Measurements from ENCODE around the gene ZBTB49. TPM values are rescaled to one million over a fixed set of nuclear protein-coding genes. Genes with fewer than 3 reads are reported as not detected.

The ZBTB49 gene
- polyA plus RNA-seq, 1 donor from 2014 or later = 16.5 TPM

- H3K4me3 ChIP-seq (ENCODE audit: low read length) = no peak overlapping the region
- H3K9me2 ChIP-seq (ENCODE audit: insufficient read depth, low read length) = no peaks in the 10 kb centered on the region
- no peak overlapping the region for H2AFZ ChIP-seq (ENCODE audit: low read depth, low read length)
- no peaks in the 10 kb centered on the region for H3F3A ChIP-seq (ENCODE audit: insufficient read depth, low read length, poor library complexity, severe bottlenecking)
- no peaks in the 10 kb centered on the region for H3K36me3 ChIP-seq (ENCODE audit: insufficient read depth, low read length)
- H3K9me3 ChIP-seq (ENCODE audit: low read length) = no peaks in the 10 kb centered on the region
- H3K27ac ChIP-seq (ENCODE audit: low read length) = no peak overlapping the region
- H4K20me1 ChIP-seq (ENCODE audit: insufficient read depth) = no peaks in the 10 kb centered on the region
- no peaks in the 10 kb centered on the region for H3K79me2 ChIP-seq (replicated peaks; ENCODE audit: insufficient read depth, low read length)
- TF ChIP-seq SMC3 (conservative IDR thresholded peaks at IDR 0.05; ENCODE audit: poor library complexity) (no peak), CTCF (IDR thresholded peaks at IDR 0.05; ENCODE audit: poor library complexity, severe bottlenecking) (no peak), RAD21 (conservative IDR thresholded peaks at IDR 0.05) (no peak), POLR2AphosphoS5 (IDR thresholded peaks at IDR 0.05) (no peak), EP300 (conservative IDR thresholded peaks at IDR 0.05; ENCODE audit: poor library complexity, severe bottlenecking) (no peak), MXI1 (conservative IDR thresholded peaks at IDR 0.05; ENCODE audit: poor library complexity, severe bottlenecking) (no peak)
- no peak overlapping the region for H3K9ac ChIP-seq (ENCODE audit: low read length)
- no peaks in the 10 kb centered on the region for H3K27me3 ChIP-seq (ENCODE audit: insufficient read depth, low read depth, low read length)
- no peak overlapping the region for H3K4me2 ChIP-seq (ENCODE audit: low read length)
Measured at GRCh38 chr4:4260185-4260751, 29.8 kb upstream of the ZBTB49 start.

- Histone ChIP-seq H3K9me2 (ENCODE audit: insufficient read depth, low read length) (no peaks in the 10 kb centered on the region), H3K9ac (ENCODE audit: low read length) (no peak overlapping the region), H3K27ac (ENCODE audit: low read length) (no peak overlapping the region), H3K79me2 (replicated peaks; ENCODE audit: insufficient read depth, low read length) (no peaks in the 10 kb centered on the region), H3K9me3 (ENCODE audit: low read length) (no peaks in the 10 kb centered on the region), H3K4me3 (ENCODE audit: low read length) (no peak overlapping the region), H2AFZ (ENCODE audit: low read depth, low read length) (no peak overlapping the region), H3K36me3 (ENCODE audit: insufficient read depth, low read length) (no peaks in the 10 kb centered on the region), H4K20me1 (ENCODE audit: insufficient read depth) (no peaks in the 10 kb centered on the region), H3F3A (ENCODE audit: insufficient read depth, low read length, poor library complexity, severe bottlenecking) (no peaks in the 10 kb centered on the region), H3K27me3 (ENCODE audit: insufficient read depth, low read depth, low read length) (no peaks in the 10 kb centered on the region), H3K4me2 (ENCODE audit: low read length) (no peak overlapping the region)
- TF ChIP-seq TAF1 (IDR thresholded peaks at IDR 0.05; ENCODE audit: low read depth) = no peak
- no peak for TF ChIP-seq RAD21 (conservative IDR thresholded peaks at IDR 0.05)
- TF ChIP-seq SMC3 (conservative IDR thresholded peaks at IDR 0.05; ENCODE audit: poor library complexity) = no peak
- no peak for TF ChIP-seq CTCF (IDR thresholded peaks at IDR 0.05; ENCODE audit: poor library complexity, severe bottlenecking)
- no peak for TF ChIP-seq EP300 (conservative IDR thresholded peaks at IDR 0.05; ENCODE audit: poor library complexity, severe bottlenecking)
- no peak for TF ChIP-seq REST (IDR thresholded peaks at IDR 0.05; ENCODE audit: borderline replicate concordance)
- no peak for TF ChIP-seq EZH2 (IDR thresholded peaks at IDR 0.05; ENCODE audit: borderline replicate concordance, insufficient read depth, low read length, poor library complexity, severe bottlenecking)
- TF ChIP-seq MXI1 (conservative IDR thresholded peaks at IDR 0.05; ENCODE audit: poor library complexity, severe bottlenecking) = no peak
- TF ChIP-seq POLR2AphosphoS5 (IDR thresholded peaks at IDR 0.05) = no peak
Measured at GRCh38 chr4:4267981-4268380, 22.1 kb upstream of the ZBTB49 start.
